ENCODE results near the gene UBAC1. TPM values are rescaled to one million over a fixed set of nuclear protein-coding genes. Genes with fewer than 3 reads are reported as not detected.

The UBAC1 gene
- total and polyA plus RNA-seq, 9 of the 15 experiments (the other 6 are each of a cell fraction or from before 2014, with no cell fraction given), result 94.0 to 399 (median 228) TPM

DNA sequence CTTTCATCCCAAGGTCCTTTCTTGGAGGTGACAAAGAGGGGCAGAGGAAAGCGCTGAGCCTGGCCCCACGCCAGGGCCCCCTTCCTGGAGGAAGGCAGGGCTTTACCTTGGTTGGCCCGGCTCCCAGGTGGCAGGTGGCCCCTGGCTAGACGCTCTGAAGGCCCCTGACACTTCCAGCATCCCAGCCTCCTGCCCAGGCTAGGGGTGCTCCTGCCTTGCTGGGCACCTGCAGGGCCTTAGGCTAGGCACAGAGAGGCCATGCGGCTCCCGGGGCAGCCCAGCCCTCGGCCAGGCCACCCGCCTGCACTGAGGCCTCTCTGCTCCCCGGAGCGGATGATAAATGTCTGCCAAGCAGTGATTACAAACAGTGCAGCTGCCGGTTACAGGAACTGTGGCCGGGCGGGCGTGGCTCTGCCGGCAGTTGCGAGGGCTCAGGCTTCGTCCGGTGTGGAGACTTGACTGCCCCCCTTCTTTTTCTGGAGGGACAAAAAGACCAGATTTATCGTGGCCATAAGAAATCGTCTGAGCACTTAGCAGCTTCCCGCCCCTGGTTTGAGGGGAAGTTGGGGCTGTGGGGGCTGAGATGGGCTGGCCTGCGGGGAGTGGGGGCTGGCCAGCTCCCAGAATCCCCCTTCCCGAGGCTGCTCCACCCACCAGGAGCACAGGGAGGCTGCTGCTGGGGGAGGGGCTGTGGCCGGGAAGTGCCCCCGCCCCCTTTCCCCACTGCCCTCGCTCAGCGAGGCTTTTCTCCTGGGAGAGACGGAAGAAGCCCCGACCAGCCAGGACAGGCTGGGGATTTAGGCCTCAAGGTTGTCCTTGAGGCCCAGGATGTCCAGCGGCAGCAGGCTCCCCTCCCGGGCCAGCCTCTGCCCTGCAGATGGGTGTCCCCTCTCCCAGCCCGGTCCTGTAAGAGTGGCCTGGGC, 31.6 kb upstream of the UBAC1 start (continued):
- no peak for TF ChIP-seq KLF6 (CRISPR knock-in tag; IDR thresholded peaks at IDR 0.05; ENCODE audit: borderline replicate concordance)
- no peak for TF ChIP-seq RBM22 (IDR thresholded peaks at IDR 0.05; ENCODE audit: low read depth, low read length, poor library complexity, severe bottlenecking)
- TF ChIP-seq PCBP2 (IDR thresholded peaks at IDR 0.05; ENCODE audit: low read depth, low read length, poor library complexity, severe bottlenecking), result no peak
- TF ChIP-seq GTF2A2 (tag; IDR thresholded peaks at IDR 0.05), result no peak
- TF ChIP-seq CBX5 (IDR thresholded peaks at IDR 0.05; ENCODE audit: borderline replicate concordance, low read depth), result no peak
- TF ChIP-seq NR4A1 (CRISPR knock-in tag; IDR thresholded peaks at IDR 0.05), result no peak
- 0 out of 2 replicates have a peak, but pooled peaks have one; percentile 18 for TF ChIP-seq NR4A1 (tag; IDR thresholded peaks at IDR 0.05)
- no peak for TF ChIP-seq POU5F1 (IDR thresholded peaks at IDR 0.05; ENCODE audit: borderline replicate concordance, low read depth, low read length, partially characterized antibody)
- no peak for TF ChIP-seq RBM34 (IDR thresholded peaks at IDR 0.05; ENCODE audit: borderline replicate concordance, insufficient read depth, low read length)
- TF ChIP-seq PURB (CRISPR knock-in tag; IDR thresholded peaks at IDR 0.05; ENCODE audit: low read depth), result no peak
- TF ChIP-seq ZNF324 (CRISPR knock-in tag; IDR thresholded peaks at IDR 0.05), result no peak
- TF ChIP-seq STAT5B (CRISPR knock-in tag; IDR thresholded peaks at IDR 0.05), result no peak
- TF ChIP-seq, protein P1, sequence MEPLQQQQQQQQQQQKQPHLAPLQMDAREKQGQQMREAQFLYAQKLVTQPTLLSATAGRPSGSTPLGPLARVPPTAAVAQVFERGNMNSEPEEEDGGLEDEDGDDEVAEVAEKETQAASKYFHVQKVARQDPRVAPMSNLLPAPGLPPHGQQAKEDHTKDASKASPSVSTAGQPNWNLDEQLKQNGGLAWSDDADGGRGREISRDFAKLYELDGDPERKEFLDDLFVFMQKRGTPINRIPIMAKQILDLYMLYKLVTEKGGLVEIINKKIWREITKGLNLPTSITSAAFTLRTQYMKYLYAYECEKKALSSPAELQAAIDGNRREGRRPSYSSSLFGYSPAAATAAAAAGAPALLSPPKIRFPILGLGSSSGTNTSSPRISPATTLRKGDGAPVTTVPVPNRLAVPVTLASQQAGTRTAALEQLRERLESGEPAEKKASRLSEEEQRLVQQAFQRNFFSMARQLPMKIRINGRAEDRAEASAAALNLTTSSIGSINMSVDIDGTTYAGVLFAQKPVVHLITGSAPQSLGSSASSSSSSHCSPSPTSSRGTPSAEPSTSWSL (CRISPR knock-in tag; IDR thresholded peaks at IDR 0.05; ENCODE audit: borderline replicate concordance), result no peak
- TF ChIP-seq HDAC1 (IDR thresholded peaks at IDR 0.05), result peak in 1 of 2 experiments; percentile 94; a peak in 2 of 4 replicates
- TF ChIP-seq, protein P2, sequence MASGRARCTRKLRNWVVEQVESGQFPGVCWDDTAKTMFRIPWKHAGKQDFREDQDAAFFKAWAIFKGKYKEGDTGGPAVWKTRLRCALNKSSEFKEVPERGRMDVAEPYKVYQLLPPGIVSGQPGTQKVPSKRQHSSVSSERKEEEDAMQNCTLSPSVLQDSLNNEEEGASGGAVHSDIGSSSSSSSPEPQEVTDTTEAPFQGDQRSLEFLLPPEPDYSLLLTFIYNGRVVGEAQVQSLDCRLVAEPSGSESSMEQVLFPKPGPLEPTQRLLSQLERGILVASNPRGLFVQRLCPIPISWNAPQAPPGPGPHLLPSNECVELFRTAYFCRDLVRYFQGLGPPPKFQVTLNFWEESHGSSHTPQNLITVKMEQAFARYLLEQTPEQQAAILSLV (tag; IDR thresholded peaks at IDR 0.05), result no peak
- no peak for TF ChIP-seq DDX20 (tag; IDR thresholded peaks at IDR 0.05; ENCODE audit: low read depth)
- no peak for TF ChIP-seq U2AF2 (optimal IDR thresholded peaks at IDR 0.05; ENCODE audit: low read depth, low read length)
- no peak for TF ChIP-seq MEF2A (IDR thresholded peaks at IDR 0.05; ENCODE audit: control insufficient read depth, low read depth, low read length)
- TF ChIP-seq, protein P3, sequence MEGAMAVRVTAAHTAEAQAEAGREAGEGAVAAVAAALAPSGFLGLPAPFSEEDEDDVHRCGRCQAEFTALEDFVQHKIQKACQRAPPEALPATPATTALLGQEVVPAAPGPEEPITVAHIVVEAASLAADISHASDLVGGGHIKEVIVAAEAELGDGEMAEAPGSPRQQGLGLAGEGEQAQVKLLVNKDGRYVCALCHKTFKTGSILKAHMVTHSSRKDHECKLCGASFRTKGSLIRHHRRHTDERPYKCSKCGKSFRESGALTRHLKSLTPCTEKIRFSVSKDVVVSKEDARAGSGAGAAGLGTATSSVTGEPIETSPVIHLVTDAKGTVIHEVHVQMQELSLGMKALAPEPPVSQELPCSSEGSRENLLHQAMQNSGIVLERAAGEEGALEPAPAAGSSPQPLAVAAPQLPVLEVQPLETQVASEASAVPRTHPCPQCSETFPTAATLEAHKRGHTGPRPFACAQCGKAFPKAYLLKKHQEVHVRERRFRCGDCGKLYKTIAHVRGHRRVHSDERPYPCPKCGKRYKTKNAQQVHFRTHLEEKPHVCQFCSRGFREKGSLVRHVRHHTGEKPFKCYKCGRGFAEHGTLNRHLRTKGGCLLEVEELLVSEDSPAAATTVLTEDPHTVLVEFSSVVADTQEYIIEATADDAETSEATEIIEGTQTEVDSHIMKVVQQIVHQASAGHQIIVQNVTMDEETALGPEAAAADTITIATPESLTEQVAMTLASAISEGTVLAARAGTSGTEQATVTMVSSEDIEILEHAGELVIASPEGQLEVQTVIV (CRISPR knock-in tag; IDR thresholded peaks at IDR 0.05; ENCODE audit: borderline replicate concordance), result no peak
- TF ChIP-seq MYBL2 (IDR thresholded peaks at IDR 0.05; ENCODE audit: low read depth), result no peak
- TF ChIP-seq MYBL2 (CRISPR knock-in tag; IDR thresholded peaks at IDR 0.05; ENCODE audit: borderline replicate concordance), result no peak
- no peak for TF ChIP-seq ZNF586 (CRISPR knock-in tag; conservative IDR thresholded peaks at IDR 0.05)
- no peak for TF ChIP-seq ZNF316 (IDR thresholded peaks at IDR 0.05)
